WI38 (cell line): ENCODE data around the gene MCTP1.
"Not testable (repeated sequence)": the region's sequence is repeated elsewhere in the genome, so short reads cannot be mapped to it uniquely, and the experiment has no call there.

Experiments
- H3K4me3 ChIP-seq: 2 replicates; pipeline ENCODE4 v1.5.1; 2011; ENCODE audit warnings: low read depth, mild to moderate bottlenecking, control low read depth, low read length
- TF ChIP-seq, protein P1 (sequence below): IDR thresholded peaks from 2 replicates; pipeline ENCODE4 v1.5.1; 2012; ENCODE audit warnings: low read depth, mild to moderate bottlenecking, control low read depth, low read length

The MCTP1 gene

GRCh38 chr5:94853120-94853519, 431.8 kb downstream of the MCTP1 start:
- TF ChIP-seq, protein P1, sequence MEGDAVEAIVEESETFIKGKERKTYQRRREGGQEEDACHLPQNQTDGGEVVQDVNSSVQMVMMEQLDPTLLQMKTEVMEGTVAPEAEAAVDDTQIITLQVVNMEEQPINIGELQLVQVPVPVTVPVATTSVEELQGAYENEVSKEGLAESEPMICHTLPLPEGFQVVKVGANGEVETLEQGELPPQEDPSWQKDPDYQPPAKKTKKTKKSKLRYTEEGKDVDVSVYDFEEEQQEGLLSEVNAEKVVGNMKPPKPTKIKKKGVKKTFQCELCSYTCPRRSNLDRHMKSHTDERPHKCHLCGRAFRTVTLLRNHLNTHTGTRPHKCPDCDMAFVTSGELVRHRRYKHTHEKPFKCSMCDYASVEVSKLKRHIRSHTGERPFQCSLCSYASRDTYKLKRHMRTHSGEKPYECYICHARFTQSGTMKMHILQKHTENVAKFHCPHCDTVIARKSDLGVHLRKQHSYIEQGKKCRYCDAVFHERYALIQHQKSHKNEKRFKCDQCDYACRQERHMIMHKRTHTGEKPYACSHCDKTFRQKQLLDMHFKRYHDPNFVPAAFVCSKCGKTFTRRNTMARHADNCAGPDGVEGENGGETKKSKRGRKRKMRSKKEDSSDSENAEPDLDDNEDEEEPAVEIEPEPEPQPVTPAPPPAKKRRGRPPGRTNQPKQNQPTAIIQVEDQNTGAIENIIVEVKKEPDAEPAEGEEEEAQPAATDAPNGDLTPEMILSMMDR: no peak

DNA sequence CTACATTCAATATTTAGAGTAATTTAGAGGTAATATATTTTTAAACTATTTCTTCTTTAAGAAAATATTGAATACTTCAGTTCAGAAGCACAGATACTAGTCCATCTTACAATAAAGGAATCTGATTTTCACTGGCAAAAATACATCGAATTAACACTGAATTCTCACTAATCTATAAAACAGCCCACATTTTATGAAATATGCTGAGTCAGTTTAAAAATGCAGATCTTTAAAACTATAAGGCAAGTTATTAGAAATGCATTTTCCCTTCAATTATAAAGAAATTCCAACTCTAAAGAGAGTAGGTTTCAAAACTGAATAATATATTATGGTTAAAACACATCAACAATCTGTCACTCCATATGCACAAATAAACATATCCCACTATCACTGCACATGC, 433.9 kb downstream of the MCTP1 start:
- TF ChIP-seq, protein P1: no peak
- no peak overlapping the region for H3K4me3 ChIP-seq

More at GRCh38 chr5:94853120-94853519, 431.8 kb downstream of the MCTP1 start:
- H3K4me3 ChIP-seq: no peak overlapping the region

- TF ChIP-seq, protein P1: peak; percentile 44
- no peak overlapping the region for H3K4me3 ChIP-seq
Measured at GRCh38 chr5:94849821-94850736, 434.8 kb downstream of the MCTP1 start.

DNA sequence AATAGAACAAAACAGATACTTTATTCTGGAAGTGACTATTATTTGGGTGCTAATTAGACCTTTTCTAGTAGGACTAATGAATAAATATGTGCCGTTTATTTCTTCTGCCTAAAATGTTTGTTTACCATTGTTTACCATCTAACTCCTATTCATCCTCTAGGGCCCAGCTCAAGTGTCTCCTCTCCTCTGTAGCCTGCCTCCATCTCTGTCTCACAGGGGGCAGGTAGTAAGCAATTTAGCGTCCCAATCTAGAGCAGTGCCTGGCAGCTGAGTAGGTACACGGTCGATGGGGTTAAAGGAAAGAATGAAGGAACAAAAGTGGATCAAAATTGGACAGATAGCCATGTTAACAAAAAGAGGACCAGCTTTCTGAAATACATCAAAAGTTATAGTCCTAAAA, 435.6 kb downstream of the MCTP1 start:
- no peak overlapping the region for H3K4me3 ChIP-seq
- TF ChIP-seq, protein P1: no peak

DNA sequence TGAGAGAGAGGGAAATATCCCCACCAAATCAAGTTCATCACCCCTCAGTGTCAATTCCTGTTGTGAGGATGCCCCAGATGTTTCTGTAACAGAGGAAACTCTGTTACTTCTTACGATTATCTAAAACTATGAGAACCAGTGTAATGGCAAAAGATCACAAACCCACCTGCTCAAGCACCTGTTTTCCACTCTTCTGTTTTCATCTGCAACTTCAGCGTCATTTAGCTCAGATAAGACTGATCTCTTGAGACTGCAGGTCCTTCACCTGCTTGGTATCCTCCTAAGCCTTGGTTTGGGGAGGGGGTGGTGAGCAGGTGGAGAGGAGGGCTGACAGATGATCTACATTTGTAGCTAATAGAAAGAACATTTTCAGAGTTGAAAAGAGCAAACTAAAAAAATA, 437.2 kb downstream of the MCTP1 start:
- no peak overlapping the region for H3K4me3 ChIP-seq
- TF ChIP-seq, protein P1: no peak

- H3K4me3 ChIP-seq: no peak overlapping the region
- TF ChIP-seq, protein P1: no peak
Measured at GRCh38 chr5:94847019-94847418, 437.9 kb downstream of the MCTP1 start.

GRCh38 chr5:94845696-94846095, 439.2 kb downstream of the MCTP1 start:
- not testable (repeated sequence) for H3K4me3 ChIP-seq
